Trophoblast cell (in vitro differentiated cells and primary cell): Measurements from ENCODE around the gene GPRIN3.

Experiments used
- DNase-seq, 2 donors: peaks; one replicate each; pipeline ENCODE4 v3.0.0-alpha.2; 2016
- H2AFZ ChIP-seq: 2 replicates; pipeline ENCODE4 v1.6.1; 2013; ENCODE audit warnings: low read length, moderate library complexity, mild to moderate bottlenecking; ENCODE audit not compliant: insufficient read depth, poor library complexity
- H2AK5ac ChIP-seq: 2 replicates; pipeline ENCODE4 v1.6.1; 2013; ENCODE audit warnings: mild to moderate bottlenecking, low read length
- H2BK120ac ChIP-seq: 2 replicates; pipeline ENCODE4 v1.6.1; 2013; ENCODE audit warnings: low read length, mild to moderate bottlenecking, moderate library complexity; ENCODE audit not compliant: insufficient read depth, poor library complexity
- H2BK12ac ChIP-seq: 2 replicates; pipeline ENCODE4 v1.6.1; 2013; ENCODE audit warnings: mild to moderate bottlenecking, low read length, moderate library complexity
- H2BK5ac ChIP-seq: 2 replicates; pipeline ENCODE4 v1.6.1; 2013; ENCODE audit warnings: low read length, low read depth, moderate library complexity, mild to moderate bottlenecking; ENCODE audit not compliant: poor library complexity
- H3K14ac ChIP-seq: 2 replicates; pipeline ENCODE4 v1.6.1; 2013; ENCODE audit warnings: mild to moderate bottlenecking, low read length
- H3K18ac ChIP-seq: 2 replicates; pipeline ENCODE4 v1.6.1; 2013; ENCODE audit warnings: mild to moderate bottlenecking, low read length
- H3K23ac ChIP-seq: 2 replicates; pipeline ENCODE4 v1.6.1; 2013; ENCODE audit warnings: low read length
- H3K27ac ChIP-seq: 2 replicates; pipeline ENCODE4 v1.5.1; 2013; ENCODE audit warnings: low read depth, mild to moderate bottlenecking, inconsistent platforms, low read length, moderate library complexity
- H3K27me3 ChIP-seq: 2 replicates; pipeline ENCODE4 v1.6.1; 2013; ENCODE audit warnings: inconsistent platforms, mild to moderate bottlenecking, low read length, moderate library complexity; ENCODE audit not compliant: insufficient read depth
- H3K36me3 ChIP-seq, 2 experiments: 1 replicate in 1 of 2; 2 replicates in 1 of 2; pipeline ENCODE4 v1.6.1; 2013; ENCODE audit warnings: low read length in 2 of 2, mild to moderate bottlenecking in 2 of 2, moderate library complexity in 1 of 2; ENCODE audit not compliant: insufficient read depth in 2 of 2, control insufficient read depth in 1 of 2
- H3K4ac ChIP-seq: 2 replicates; pipeline ENCODE4 v1.6.1; 2013; ENCODE audit warnings: low read depth, mild to moderate bottlenecking, low read length, moderate library complexity
- H3K4me1 ChIP-seq, 2 experiments: 1 replicate in 1 of 2; 2 replicates in 1 of 2; pipeline ENCODE4 v1.6.1; 2013; ENCODE audit warnings: low read length in 2 of 2, mild to moderate bottlenecking in 2 of 2, moderate library complexity in 1 of 2; ENCODE audit not compliant: insufficient read depth in 2 of 2, control insufficient read depth in 1 of 2
- H3K4me2 ChIP-seq: 2 replicates; pipeline ENCODE4 v1.6.1; 2013; ENCODE audit warnings: inconsistent platforms, mild to moderate bottlenecking, low read length, moderate library complexity
- H3K4me3 ChIP-seq: 2 replicates; pipeline ENCODE4 v1.5.1; 2013; ENCODE audit warnings: mild to moderate bottlenecking, low read depth, low read length, inconsistent platforms
- H3K79me1 ChIP-seq: one replicate; pipeline ENCODE4 v1.6.1; 2013; ENCODE audit warnings: low read length
- H3K79me2 ChIP-seq: 2 replicates; pipeline ENCODE4 v1.6.1; 2013; ENCODE audit warnings: low read length, mild to moderate bottlenecking; ENCODE audit not compliant: control insufficient read depth, insufficient read depth, poor library complexity
- H3K9ac ChIP-seq: 2 replicates; pipeline ENCODE4 v1.6.1; 2013; ENCODE audit warnings: mild to moderate bottlenecking, low read length
- H3K9me3 ChIP-seq: 2 replicates; pipeline ENCODE4 v1.6.1; 2013; ENCODE audit warnings: low read depth, mild to moderate bottlenecking, control low read depth, inconsistent platforms, low read length; ENCODE audit not compliant: insufficient read depth
- H4K12ac ChIP-seq: 2 replicates; pipeline ENCODE4 v1.6.1; 2013; ENCODE audit warnings: low read depth, mild to moderate bottlenecking, low read length, moderate library complexity
- H4K8ac ChIP-seq: 2 replicates; pipeline ENCODE4 v1.6.1; 2013; ENCODE audit warnings: low read depth, mild to moderate bottlenecking, low read length, moderate library complexity
- H4K91ac ChIP-seq: one replicate; pipeline ENCODE4 v1.6.1; 2013; ENCODE audit warnings: low read depth, mild to moderate bottlenecking, low read length, moderate library complexity
- WGBS: extraction: QIAGEN DNeasy Blood & Tissue Kit; methylation state at CpG from one replicate; pipeline ENCODE4 v1.1.7; 2013; ENCODE audit warnings: missing lambda C conversion rate; ENCODE audit not compliant: insufficient read length, insufficient coverage; ENCODE audit errors: extremely low coverage; 5-methylcytosine and 5-hydroxymethylcytosine counted together

The GPRIN3 gene

GRCh38 chr4:89230271-89230670, 77.3 kb downstream of the GPRIN3 start:
- Histone ChIP-seq H2BK12ac (no peak overlapping the region), H3K9ac (no peak overlapping the region), H3K18ac (no peak overlapping the region), H2BK5ac (no peak overlapping the region), H3K36me3 (no peaks in the 10 kb centered on the region), H2BK120ac (no peak overlapping the region), H3K4me1 (no peaks in the 10 kb centered on the region), H2AK5ac (no peak overlapping the region), H3K4me3 (no peak overlapping the region), H4K91ac (no peak overlapping the region), H4K8ac (no peak overlapping the region), H3K4ac (no peak overlapping the region), H3K27me3 (no peaks in the 10 kb centered on the region), H3K9me3 (no peaks in the 10 kb centered on the region), H3K4me2 (no peak overlapping the region), H3K79me1 (no peaks in the 10 kb centered on the region), H4K12ac (no peak overlapping the region), H3K14ac (no peak overlapping the region), H2AFZ (no peak overlapping the region), H3K79me2 (no peaks in the 10 kb centered on the region), H3K27ac (no peak overlapping the region), H3K23ac (no peak overlapping the region)
- DNase-seq: no peak
- no CpG with 5 or more reads among the region's 3 CpGs for WGBS

GRCh38 chr4:89226665-89227574, 80.7 kb downstream of the GPRIN3 start:
- Histone ChIP-seq H3K14ac (no peak overlapping the region), H4K12ac (no peak overlapping the region), H2BK120ac (no peak overlapping the region), H3K4me3 (no peak overlapping the region), H3K4ac (no peak overlapping the region), H3K18ac (no peak overlapping the region), H3K9me3 (no peaks in the 10 kb centered on the region), H2BK12ac (no peak overlapping the region), H3K27ac (no peak overlapping the region), H3K79me1 (no peaks in the 10 kb centered on the region), H3K4me2 (no peak overlapping the region), H2BK5ac (no peak overlapping the region), H2AK5ac (no peak overlapping the region), H3K27me3 (no peaks in the 10 kb centered on the region), H3K9ac (no peak overlapping the region), H3K4me1 (no peaks in the 10 kb centered on the region), H3K23ac (no peak overlapping the region), H2AFZ (no peak overlapping the region), H3K36me3 (no peaks in the 10 kb centered on the region), H4K8ac (no peak overlapping the region), H3K79me2 (no peaks in the 10 kb centered on the region), H4K91ac (no peak overlapping the region)
- no CpG with 5 or more reads among the region's 9 CpGs for WGBS
- peak; percentile 68 to 87 for DNase-seq

GRCh38 chr4:89222170-89222569, 85.4 kb downstream of the GPRIN3 start:
- Histone ChIP-seq H4K8ac (no peak overlapping the region), H2BK5ac (no peak overlapping the region), H3K14ac (no peak overlapping the region), H3K79me1 (no peaks in the 10 kb centered on the region), H2AK5ac (no peak overlapping the region), H2AFZ (no peak overlapping the region), H3K4me2 (no peak overlapping the region), H3K4me3 (no peak overlapping the region), H2BK12ac (no peak overlapping the region), H3K9me3 (no peaks in the 10 kb centered on the region), H2BK120ac (no peak overlapping the region), H4K12ac (no peak overlapping the region), H3K23ac (no peak overlapping the region), H3K36me3 (no peaks in the 10 kb centered on the region), H3K9ac (no peak overlapping the region), H3K4ac (no peak overlapping the region), H3K79me2 (no peaks in the 10 kb centered on the region), H3K4me1 (no peaks in the 10 kb centered on the region), H3K27ac (no peak overlapping the region), H3K27me3 (no peaks in the 10 kb centered on the region), H4K91ac (no peak overlapping the region), H3K18ac (no peak overlapping the region)
- DNase-seq: peak; percentile 9 to 52
- no CpG with 5 or more reads among the region's 2 CpGs for WGBS

- no peak overlapping the region for H2BK5ac ChIP-seq
- no peak overlapping the region for H3K4me2 ChIP-seq
- no peaks in the 10 kb centered on the region for H3K27me3 ChIP-seq
- no peaks in the 10 kb centered on the region for H3K79me2 ChIP-seq
- no peak overlapping the region for H2BK120ac ChIP-seq
- H3K18ac ChIP-seq: no peak overlapping the region
- no peak overlapping the region for H4K8ac ChIP-seq
- H3K23ac ChIP-seq: no peak overlapping the region
- H2AK5ac ChIP-seq: no peak overlapping the region
- no CpG with 5 or more reads among the region's 2 CpGs for WGBS
- no peak overlapping the region for H2BK12ac ChIP-seq
- no peaks in the 10 kb centered on the region for H3K79me1 ChIP-seq
- DNase-seq: no peak
- no peak overlapping the region for H3K4ac ChIP-seq
- H3K27ac ChIP-seq: no peak overlapping the region
- no peak overlapping the region for H3K14ac ChIP-seq
- no peak overlapping the region for H2AFZ ChIP-seq
- no peaks in the 10 kb centered on the region for H3K36me3 ChIP-seq
- no peak overlapping the region for H4K91ac ChIP-seq
- no peak overlapping the region for H4K12ac ChIP-seq
- no peaks in the 10 kb centered on the region for H3K9me3 ChIP-seq
- H3K9ac ChIP-seq: no peak overlapping the region
- H3K4me3 ChIP-seq: no peak overlapping the region
- no peaks in the 10 kb centered on the region for H3K4me1 ChIP-seq
Measured at GRCh38 chr4:89221167-89221867, 86.3 kb downstream of the GPRIN3 start.
